DND-41 (cell line): Measurements from ENCODE around the gene ITGA8.
"Not testable (repeated sequence)": the region's sequence is repeated elsewhere in the genome, so short reads cannot be mapped to it uniquely, and the experiment has no call there.

ENCODE experiments used
- EZH2 ChIP-seq: IDR thresholded peaks from 3 replicates; pipeline ENCODE4 v1.6.1; 2012; ENCODE audit warnings: borderline replicate concordance, low read depth, mild to moderate bottlenecking, moderate library complexity, low read length, inconsistent platforms; ENCODE audit not compliant: severe bottlenecking
- TF ChIP-seq, protein P1 (sequence below): IDR thresholded peaks from 2 replicates; pipeline ENCODE4 v1.5.1; 2012; ENCODE audit warnings: borderline replicate concordance, low read length, moderate library complexity, mild to moderate bottlenecking; ENCODE audit not compliant: poor library complexity, severe bottlenecking; ENCODE audit errors: extremely low read depth

DNA sequence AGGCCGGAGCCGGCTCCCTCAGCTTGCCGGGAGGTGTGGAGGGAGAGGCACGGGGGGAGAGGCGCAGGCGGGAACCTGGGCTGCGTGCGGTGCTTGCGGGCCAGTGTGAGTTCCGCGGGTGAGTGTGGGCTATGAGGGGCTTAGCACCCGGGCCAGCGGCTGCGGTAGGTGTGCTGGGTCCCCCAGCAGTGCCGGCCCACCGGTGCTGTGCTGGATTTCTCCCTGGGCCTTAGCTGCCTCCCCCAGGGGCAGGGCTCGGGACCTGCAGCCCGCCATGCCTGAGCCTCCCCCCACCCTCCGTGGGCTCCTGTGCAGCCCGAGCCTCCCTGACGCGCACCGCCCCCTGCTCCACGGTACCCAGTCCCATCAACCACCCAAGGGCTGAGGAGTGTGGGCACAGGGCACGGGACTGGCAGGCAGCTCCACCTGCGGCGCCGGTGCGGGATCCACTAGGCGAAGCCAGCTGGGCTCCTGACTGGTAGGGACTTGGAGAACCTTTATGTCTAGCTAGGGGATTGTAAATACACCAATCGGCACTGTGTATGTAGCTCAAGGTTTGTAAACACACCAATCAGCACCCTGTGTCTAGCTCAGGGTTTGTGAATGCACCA lies 184.7 kb downstream of the ITGA8 start:
- not testable (repeated sequence) for TF ChIP-seq EZH2
- TF ChIP-seq, protein P1, sequence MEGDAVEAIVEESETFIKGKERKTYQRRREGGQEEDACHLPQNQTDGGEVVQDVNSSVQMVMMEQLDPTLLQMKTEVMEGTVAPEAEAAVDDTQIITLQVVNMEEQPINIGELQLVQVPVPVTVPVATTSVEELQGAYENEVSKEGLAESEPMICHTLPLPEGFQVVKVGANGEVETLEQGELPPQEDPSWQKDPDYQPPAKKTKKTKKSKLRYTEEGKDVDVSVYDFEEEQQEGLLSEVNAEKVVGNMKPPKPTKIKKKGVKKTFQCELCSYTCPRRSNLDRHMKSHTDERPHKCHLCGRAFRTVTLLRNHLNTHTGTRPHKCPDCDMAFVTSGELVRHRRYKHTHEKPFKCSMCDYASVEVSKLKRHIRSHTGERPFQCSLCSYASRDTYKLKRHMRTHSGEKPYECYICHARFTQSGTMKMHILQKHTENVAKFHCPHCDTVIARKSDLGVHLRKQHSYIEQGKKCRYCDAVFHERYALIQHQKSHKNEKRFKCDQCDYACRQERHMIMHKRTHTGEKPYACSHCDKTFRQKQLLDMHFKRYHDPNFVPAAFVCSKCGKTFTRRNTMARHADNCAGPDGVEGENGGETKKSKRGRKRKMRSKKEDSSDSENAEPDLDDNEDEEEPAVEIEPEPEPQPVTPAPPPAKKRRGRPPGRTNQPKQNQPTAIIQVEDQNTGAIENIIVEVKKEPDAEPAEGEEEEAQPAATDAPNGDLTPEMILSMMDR: not testable (repeated sequence)
